Colon (tissue), 2 donors: ENCODE data around the gene GOLGA8B.
"Not testable (repeated sequence)": the region's sequence is repeated elsewhere in the genome, so short reads cannot be mapped to it uniquely, and the experiment has no call there.

ENCODE experiments used
- FAIRE-seq: peaks from 2 replicates; lab custom pipeline; 2012; peaks lifted over from hg19 to GRCh38; lab: Jason Lieb, UNC
- donor health status: control.
- donor health status: control.

Gene GOLGA8B

DNA sequence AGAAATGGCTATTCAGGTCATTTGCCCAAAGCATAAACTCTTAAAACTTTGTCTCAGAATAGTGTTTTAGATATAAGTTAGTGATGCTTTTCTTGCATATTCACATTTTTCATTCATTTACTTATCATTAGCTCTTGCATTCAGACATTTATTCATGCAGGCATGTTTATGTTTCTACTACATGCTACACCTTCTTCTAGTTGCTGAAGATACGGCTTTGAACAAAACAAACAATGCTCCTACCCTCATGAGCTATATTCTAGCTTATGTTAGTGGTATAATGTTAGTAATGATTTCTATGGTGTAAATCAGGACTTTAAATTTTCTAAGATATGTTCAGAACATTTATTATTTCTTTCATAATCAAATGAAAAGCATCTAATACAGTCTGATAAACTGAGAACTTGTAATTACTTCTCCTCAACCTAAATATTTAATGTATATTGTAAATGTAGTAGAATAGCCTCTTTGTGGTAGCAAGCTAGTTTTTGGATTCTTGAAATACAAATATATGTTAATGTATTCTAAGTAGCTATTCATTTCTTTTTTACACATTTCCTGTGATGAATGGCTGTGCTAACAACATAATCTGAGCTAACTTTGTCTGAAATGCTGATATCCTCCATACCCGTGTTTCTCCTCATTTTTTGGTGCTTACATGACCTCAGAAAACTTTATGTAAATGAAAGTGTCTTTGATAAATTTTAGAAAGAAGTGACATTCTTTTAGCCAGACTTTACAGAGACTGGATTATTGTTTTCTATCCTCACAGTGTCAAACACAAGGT lies 15.5 kb upstream of the GOLGA8B start:
- FAIRE-seq, result no peak

DNA sequence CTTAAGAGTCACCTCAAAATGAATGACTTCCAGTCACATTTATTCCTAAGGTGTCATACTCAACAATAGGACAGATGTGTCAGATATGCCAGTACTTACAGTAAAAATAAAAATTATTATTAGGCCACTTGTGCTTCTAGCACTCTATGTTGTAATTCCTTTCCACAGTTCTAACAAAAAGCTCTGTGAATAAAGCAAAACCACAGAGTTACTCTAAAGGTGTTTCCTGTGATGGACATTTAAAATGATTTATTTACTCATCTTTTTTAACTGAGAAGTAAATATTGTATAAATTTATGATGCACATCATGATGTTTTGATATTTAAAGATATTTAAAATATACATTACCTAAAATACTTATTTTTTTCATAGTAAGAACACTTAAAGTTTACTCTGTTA lies 13.9 kb upstream of the GOLGA8B start:
- no peak for FAIRE-seq

DNA sequence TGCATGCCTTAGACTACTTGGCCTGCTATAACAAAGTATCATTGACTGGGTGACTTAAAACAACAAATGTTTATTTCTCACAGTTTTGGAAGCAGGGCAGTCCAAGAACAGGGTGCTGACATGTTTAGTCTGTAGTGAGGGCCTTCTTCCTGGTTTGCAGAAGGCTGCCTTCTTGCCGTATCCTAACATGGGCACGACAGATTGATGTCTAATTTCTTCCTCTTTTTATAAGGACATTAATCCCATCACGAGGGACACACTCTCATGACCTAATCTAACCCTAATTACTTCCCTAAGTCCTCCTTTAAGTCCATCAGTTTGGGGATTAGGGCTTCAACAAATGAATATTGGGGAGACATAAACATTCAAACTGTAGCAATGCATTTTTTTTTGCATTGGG lies 10.9 kb upstream of the GOLGA8B start:
- FAIRE-seq, result no peak

DNA sequence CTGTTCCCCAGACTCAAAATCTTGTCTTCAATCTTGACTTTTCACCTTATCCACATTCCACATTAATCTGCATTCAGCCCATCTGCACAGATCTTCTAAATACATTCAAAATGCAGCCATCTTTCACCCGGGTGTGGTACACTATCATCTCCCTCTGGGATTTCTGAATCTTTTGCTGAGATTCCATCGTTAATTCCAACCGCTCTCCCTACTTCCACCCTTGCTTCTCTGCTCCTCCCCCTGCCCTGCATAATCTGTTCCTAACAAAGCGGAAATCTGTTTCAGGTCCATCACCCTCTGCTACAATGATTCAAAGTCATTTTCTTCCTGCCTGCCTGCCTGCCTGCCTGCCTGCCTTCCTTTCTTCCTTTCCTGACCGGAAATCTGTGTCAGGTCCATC lies 7.9 kb upstream of the GOLGA8B start:
- FAIRE-seq, result no peak

DNA sequence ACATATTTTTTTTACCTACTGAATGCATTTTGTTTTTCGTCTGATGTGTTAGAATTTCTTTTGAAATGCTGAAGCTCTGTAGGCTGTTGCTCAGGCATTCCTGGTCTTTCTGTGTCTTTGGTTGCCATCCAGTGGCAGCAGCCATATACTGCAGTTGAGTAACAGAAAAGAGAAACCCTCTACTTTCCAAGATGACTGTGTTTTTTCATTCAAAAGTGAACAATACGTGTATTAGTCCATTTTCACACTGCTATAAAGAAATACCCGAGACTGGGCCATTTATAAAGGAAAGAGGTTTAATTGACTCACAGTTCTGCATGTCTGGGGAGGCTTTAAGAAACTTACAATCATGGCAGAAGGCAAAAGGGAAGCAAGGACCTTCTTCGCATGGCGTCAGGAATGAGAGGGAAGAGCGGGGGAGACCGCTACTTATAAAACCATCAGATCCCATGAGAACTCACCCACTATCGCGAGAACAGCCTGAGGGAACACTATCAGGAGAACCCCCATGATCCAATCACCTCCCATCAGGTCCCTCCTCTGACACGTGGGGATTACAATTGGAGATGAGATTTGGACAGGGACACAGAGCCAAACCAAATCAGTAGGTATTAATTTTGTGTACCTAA lies 4.7 kb upstream of the GOLGA8B start:
- peak; percentile 31 for FAIRE-seq

DNA sequence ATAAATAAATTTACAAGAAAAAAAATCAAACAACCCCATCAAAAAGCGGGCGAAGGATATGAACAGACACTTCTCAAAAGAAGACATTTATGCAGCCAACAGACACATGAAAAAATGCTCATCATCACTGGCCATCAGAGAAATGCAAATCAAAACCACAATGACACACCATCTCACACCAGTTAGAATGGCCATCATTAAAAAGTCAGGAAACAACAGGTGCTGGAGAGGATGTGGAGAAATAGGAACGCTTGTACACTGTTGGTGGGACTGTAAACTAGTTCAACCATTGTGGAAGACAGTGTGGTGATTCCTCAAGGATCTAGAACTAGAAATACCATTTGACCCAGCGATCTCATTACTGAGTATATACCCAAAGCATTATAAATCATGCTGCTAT lies 2.5 kb upstream of the GOLGA8B start:
- FAIRE-seq, result not testable (repeated sequence)

DNA sequence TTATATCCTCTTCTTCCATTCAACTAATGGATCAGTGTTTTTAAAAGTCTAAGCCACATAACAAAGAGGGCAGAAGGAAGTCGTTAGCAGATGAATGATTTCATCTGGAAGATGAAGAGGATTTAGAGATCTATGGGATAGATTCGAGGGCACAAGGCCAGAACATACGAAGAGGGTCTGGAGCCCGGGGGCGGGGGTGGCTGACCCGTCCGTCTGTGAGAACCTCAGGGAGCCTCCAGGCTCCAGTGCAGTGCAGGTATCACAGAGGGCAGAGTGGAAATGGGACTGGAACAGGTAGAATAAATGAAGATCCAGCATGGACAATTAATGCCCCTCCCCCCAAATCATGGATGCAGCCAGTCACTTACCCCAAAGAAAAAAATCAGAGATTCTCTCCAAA lies 1.5 kb upstream of the GOLGA8B start:
- no peak for FAIRE-seq

DNA sequence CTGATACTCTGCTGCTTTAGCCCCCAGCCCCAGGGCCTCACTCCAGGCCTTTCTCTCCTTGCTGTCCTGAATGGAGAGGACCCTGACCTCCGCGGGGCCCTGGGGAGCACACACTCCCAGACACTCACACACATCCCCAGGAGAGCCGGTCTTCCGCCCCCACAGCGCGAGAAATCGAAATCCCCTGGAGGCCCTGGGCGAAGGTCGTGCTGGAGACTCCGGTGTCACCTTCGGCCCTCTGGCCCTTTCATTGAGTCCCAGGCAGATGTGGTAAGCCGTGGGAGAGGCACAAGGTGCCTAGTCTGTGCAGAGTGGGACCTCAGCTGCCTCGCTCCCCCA lies 848 bp upstream of the GOLGA8B start:
- no peak for FAIRE-seq

DNA sequence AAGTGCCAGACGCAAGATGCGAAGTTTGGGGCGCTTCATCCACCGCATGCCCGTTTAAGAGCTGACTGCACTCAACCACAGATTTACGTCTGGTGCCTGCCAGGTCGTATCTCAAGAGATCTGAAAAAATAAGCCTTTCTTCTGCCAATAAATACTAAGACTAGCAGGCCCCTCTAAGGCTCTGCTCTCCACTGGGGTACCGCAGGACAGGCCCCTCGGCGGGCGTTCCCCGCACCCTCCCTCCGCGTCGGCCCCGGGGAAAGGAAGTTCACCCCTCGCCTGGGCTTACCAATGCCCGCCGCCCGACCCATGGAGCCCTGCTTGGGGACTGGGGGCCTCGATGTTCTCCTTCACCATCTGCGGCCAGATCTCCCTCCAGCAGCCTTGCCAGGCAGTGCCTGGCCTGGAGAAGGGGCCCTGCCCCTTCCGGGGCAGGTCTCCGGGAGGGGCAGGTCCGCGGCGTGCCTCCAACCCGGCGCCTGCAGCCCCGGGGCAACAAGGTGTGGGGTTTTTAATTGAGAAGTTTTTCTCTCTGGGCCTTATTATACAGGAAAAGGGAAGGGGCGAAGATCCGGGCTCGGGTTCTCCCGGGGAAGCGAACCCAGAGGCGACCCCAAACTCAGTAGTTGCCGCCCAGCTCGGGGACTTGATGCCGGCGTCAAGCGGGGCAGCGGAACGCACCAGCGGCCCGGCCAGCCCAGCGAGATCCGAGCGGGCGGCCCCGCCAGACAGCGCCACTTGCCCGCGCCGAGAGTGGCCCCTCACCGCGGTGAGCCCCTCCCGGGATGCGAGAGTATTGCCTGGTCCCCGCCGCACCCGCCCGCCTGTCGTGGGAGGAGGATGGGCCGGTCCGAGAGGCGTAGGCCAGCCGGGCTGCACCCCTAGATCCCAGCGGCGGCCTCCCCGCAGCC lies 735 bp downstream of the GOLGA8B start:
- no peak for FAIRE-seq

DNA sequence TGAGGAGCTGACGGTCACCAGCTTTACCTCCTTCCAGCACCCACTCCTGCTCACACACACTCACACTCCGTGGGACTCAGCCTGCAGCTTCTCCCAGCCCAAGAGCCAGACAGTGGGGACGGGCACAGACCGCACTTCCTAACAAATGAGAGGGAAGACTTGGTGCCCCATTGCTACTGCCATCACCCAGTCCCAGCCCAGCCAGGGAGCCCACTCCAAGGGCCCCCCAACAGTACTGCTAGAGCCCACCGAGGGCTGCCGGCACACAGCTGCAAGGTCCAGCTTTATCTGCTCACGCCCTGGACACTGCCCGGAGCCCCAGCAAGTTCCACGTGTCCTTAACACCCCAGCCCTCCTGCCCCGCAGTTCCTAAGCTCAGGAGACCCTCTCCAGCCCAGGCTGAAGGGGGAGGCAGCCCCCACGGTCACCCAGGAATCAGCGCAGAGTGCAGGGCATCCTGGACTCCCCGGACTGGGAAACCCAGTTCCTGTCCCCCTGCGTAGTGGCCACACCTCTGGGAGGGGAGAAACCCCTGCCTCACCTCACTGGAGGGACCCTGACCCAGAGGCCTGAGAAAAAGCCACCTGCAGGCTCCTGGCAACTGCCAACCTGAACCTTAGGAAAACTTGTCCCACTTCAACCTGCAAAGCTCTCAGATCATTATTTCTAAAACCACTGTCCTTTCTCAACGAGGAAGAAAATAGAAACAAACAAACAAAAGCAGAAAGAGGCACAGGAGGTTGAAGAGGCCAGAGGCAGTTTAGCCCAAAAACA lies 1.6 kb downstream of the GOLGA8B start:
- not testable (repeated sequence) for FAIRE-seq

DNA sequence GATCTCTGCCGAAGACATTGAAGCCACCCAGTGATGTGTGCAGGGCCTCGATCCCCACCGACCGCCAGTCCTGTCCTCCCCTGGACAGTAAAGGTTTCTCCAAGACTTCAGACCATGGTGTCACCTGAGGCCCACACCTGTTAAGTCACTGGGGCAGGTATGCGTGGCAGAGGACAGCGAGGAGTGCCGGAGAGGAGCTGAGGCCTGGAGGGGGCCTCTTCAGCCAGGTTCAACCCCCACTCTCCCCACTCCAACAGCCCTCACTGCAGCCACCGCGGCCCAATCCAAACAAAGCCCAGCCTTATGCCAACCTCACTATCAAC lies 2.4 kb downstream of the GOLGA8B start:
- FAIRE-seq, result no peak

DNA sequence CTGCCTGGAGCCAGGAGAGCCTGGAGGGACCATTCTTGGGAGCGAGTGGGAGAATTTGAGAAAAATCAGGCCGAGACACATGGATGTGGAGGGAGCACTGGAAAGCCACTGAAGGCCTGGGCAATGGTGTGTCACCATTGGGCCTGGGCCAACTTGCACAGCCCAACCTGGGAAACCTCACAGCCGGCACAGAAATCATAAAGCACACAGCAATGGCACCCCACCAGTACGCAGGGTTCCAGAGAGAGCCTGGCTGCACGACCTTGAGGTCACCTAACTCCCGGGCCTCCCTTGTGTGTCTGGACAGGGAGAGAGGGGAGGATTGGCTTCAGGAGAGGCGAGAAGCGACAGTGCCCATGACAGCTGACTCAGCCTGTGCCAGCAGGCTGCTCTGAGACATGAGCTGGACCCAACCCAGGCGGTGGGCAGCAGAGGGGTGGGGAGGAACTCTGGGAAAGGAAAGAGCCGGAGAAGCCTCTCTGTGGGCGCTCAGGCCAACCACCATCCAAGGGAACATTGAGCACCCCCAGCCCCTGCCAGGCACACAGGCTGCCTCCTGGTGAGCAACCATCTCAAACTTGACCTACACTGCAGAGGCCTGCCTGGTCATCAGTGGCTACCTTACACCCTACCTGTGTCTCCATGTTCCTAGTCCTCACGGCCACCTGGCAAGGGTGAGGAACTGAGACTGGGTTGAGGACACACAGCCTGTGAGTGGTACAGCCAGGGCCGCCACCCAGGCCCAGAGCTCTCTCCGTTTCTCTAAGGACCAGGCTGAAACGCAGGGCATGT lies 3.0 kb downstream of the GOLGA8B start:
- FAIRE-seq, result not testable (repeated sequence)

DNA sequence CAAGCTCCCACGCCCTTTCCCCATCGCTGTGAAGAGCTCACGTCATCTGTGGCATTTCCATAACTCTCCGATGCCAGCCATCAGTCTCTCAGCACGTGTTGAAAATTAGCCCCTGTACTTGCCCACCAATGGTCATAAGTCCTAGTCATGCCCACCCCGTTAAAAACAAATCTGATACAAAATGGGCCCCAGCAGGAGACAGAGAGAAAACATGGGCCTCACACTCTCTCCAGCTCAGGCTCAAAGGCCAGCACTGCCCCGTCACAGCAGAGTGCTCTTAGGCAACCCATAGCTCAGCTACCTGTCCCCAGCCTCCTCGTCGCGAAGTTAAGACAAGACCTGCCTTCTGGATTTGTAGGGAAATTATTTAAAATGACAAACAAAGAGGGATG lies 5.2 kb downstream of the GOLGA8B start:
- FAIRE-seq, result no peak

DNA sequence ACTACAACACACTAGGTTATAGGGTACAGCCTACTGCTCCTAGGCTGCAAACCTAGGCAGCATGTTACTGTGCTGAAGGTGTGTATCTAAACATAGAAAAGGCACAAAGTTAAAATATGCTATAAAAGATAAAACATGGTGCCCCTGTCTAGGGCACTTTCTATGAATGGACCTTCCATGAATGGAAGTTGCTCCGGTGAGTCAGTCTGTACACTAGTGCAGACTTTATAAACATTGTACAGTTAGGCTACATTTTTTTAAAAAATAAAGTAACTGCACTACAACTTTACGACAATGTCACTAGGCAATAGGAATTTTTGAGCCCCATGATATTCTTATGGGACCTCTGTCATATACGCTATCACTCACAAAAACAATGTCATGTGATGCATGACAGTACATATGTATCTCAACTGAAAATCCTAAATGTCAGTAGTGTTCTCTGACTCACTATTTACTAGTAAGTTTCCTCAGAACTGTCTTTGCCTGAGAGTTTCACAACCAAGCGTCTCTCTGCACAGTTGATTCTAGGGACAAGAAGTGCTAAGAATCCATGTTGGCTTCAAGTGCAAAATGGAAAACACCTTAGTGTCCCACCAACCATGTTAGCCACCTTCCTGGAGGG lies 5.7 kb downstream of the GOLGA8B start:
- FAIRE-seq, result not testable (repeated sequence)

DNA sequence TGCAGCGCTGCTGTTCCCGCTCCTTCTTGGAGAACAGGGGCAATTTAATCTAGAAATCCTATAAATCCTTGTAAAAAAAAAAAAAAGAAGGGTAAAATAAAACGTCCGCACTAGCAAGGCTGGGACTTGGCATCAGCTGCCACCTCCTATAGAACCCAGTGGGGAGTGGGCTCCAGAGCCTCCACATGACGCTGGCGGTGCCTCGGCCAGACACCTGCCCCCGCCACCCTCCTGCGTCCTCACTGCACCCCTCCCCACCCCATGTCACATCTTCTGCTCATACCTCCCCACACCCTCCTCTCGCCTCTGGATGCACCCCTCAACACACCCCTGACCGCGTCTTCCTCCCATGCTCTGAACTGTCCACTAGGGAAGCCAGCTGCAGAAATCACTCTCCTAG lies 8.4 kb downstream of the GOLGA8B start:
- not testable (repeated sequence) for FAIRE-seq

DNA sequence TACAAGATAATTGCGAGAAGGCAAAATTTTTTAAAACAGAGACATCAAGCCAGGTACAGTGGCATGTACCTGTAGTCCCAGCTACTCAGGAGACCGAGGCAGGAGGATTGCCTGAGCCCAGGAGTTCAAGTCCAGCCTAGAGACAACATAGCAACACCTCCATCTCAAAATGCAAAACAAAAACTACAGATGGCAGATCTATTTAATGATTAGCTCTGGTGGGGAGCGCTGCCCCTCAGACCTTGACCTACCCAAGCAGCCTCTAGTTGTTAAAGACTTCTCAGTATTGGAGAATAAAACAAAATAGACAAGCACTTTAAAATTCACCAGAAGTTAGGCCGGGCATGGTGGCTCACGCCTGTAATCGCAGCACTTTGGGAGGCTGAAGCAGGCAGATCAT lies 10.5 kb downstream of the GOLGA8B start:
- not testable (repeated sequence) for FAIRE-seq

DNA sequence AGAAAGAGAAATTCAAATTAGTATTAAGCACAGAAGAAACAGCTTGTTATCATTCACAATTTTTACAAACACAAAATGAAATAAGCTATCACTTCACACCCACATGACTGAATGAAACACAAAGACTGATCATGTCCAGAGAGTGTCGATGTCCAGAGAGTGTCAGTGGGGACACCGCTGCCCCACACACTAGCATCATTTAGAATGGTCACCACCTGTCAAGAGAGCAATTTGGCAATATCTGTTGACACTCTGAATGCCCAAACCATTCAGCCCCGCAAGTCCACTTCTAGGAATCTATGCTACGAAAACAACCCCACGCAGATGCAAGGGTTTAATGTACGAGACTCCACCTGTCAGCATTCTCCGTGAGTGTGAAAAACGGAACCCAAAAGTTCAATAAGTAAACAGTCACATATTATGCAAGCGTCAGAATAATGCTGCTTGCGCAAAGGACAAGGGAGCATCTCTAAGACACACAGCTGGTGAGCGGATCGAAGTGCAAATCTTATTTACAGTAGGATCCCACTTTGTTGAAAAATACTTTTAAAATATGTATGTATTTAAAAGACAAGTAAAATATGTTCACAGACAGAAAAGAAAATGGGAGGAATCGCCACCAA lies 11.3 kb downstream of the GOLGA8B start:
- not testable (repeated sequence) for FAIRE-seq

DNA sequence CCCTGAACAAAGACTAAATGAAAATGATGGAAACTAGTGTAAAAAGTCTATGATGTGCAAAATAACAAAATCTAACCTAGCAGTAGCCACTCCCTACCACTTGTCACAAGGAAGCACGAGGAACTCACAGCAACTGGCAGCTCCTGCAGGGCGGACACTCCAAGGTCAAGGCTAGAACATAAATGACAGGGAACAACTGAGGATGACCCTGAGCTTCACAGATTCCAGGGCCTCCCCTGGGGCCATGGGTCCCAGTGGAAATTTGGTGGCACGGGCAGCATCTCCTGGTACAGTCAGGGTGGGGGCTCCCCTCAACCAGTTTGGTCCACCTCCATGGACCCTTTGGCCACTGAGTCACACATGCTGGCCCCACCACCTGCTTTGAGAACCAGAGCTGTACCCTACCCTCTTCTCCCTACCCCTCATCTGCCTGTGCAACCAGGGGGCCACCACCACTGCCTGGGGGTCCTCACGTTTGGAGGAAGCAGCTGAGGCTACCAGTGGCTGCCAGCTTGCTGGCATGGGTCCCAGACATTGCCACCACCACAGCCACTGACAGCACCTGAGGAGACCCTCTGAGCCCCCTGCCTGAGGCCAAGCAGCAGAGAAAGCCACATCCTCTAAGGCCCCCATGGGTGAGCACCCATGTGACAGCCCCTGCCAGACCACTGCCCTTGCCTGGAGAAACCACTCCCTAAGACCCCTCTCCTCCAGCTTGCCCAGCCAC lies 13.6 kb downstream of the GOLGA8B start:
- not testable (repeated sequence) for FAIRE-seq

DNA sequence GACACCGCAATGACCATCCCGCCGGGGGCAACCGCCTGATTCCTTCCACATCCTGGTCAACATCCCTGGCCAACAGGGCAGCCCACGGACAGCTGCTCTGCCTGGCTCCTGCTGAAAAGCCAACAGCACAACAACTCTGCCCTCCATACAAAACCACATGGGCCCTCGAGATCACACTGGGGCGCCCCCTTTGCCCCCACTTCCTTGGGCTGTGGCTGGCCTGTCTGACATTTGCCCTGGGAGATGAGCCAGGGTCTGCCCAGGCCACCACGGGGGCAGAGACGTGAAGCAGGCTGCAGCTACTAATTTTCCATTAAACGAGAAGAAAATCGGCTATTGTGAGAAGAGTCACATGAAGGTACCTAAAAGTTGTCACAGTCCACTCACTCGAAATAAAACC lies 16.3 kb downstream of the GOLGA8B start:
- FAIRE-seq, result not testable (repeated sequence)

DNA sequence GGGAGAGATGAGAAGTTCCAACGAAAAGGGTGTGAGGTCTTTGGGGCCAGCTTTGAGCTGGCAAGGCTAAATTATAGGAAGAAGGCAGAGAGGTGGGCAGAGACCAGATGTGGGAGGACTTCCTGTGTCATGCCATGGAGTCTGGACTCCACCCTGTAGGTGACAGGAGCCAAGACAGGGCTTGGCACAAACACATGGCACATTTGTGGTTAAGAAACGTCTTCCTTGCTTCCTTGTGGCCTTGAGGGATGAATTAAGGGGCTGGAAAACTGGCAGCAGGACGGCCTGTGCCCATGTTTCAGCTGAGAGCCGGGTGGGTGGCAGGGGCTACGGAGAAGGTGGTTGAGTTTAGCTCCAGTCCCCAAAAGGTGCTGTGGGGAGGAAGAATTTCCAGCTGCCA lies 18.7 kb downstream of the GOLGA8B start:
- not testable (repeated sequence) for FAIRE-seq
